Measurements from ENCODE around the gene RNF169. TPM values are rescaled to one million over a fixed set of nuclear protein-coding genes. Genes with fewer than 3 reads are reported as not detected.

Gene RNF169
- total and polyA plus RNA-seq, 2 of the 13 experiments (the other 11 are each of a cell fraction or from before 2014, with no cell fraction given): 5.3 to 14.2 TPM

GRCh38 chr11:74749127-74749964 lies 697 bp downstream of the RNF169 start (continued):
- TF ChIP-seq PITX1 (CRISPR knock-in tag; IDR thresholded peaks at IDR 0.05) (peak; percentile 59), AHR (CRISPR knock-in tag; IDR thresholded peaks at IDR 0.05) (peak; percentile 48; the same call in 1 of the 2 replicates), BORCS8-MEF2B (CRISPR knock-in tag; IDR thresholded peaks at IDR 0.05) (peak; percentile 89), SMYD3 (CRISPR knock-in tag; IDR thresholded peaks at IDR 0.05) (0 out of 2 replicates have a peak, but pooled peaks have one; percentile 69), ZNF841 (CRISPR knock-in tag; IDR thresholded peaks at IDR 0.05; ENCODE audit: borderline replicate concordance) (peak; percentile 52), DBP (CRISPR knock-in tag; IDR thresholded peaks at IDR 0.05; ENCODE audit: not compliant biosample characterization) (no peak), ZNF552 (CRISPR knock-in tag; IDR thresholded peaks at IDR 0.05; ENCODE audit: borderline replicate concordance) (0 out of 2 replicates have a peak, but pooled peaks have one; percentile 40), PLSCR1 (CRISPR knock-in tag; IDR thresholded peaks at IDR 0.05; ENCODE audit: borderline replicate concordance) (no peak), ZNF138 (CRISPR knock-in tag; IDR thresholded peaks at IDR 0.05; ENCODE audit: low read depth) (peak; percentile 17; the same call in 1 of the 2 replicates), THAP7 (CRISPR knock-in tag; IDR thresholded peaks at IDR 0.05) (peak; percentile 69; the same call in 1 of the 2 replicates), ZNF362 (CRISPR knock-in tag; IDR thresholded peaks at IDR 0.05; ENCODE audit: borderline replicate concordance) (no peak; the same call in 1 of the 2 replicates), ZNF589 (CRISPR knock-in tag; conservative IDR thresholded peaks at IDR 0.05) (peak; percentile 73), SAFB2 (CRISPR knock-in tag; IDR thresholded peaks at IDR 0.05; ENCODE audit: borderline replicate concordance, low read depth) (peak; percentile 46; the same call in 1 of the 2 replicates), ZSCAN5A (CRISPR knock-in tag; IDR thresholded peaks at IDR 0.05; ENCODE audit: borderline replicate concordance) (peak; percentile 76; the same call in 1 of the 2 replicates), ZBTB7B (CRISPR knock-in tag; IDR thresholded peaks at IDR 0.05) (peak; percentile 19; the same call in 1 of the 2 replicates), RORA (CRISPR knock-in tag; IDR thresholded peaks at IDR 0.05) (no peak), ZKSCAN1 (IDR thresholded peaks at IDR 0.05; ENCODE audit: low read length) (no peak), ZFP37 (CRISPR knock-in tag; IDR thresholded peaks at IDR 0.05; ENCODE audit: borderline replicate concordance) (peak; percentile 79; the same call in 1 of the 2 replicates), DMAP1 (CRISPR knock-in tag; IDR thresholded peaks at IDR 0.05) (peak; percentile 84), ZNF383 (CRISPR knock-in tag; IDR thresholded peaks at IDR 0.05; ENCODE audit: borderline replicate concordance) (no peak), ZNF556 (CRISPR knock-in tag; IDR thresholded peaks at IDR 0.05; ENCODE audit: borderline replicate concordance) (0 out of 2 replicates have a peak, but pooled peaks have one; percentile 27), ZNF547 (CRISPR knock-in tag; IDR thresholded peaks at IDR 0.05) (peak; percentile 46; the same call in 1 of the 2 replicates)

Measured in HepG2 (cell line).